Stimulated activated CD4-positive, alpha-beta T cell treated with anti-CD3 and anti-CD28 coated beads, TNF-alpha, amount 100 ng/mL, for 4 hours (primary cell): ENCODE measurements around the gene ERC2.

ENCODE experiments used
- DNase-seq, 3 experiments: peaks; one replicate each; pipeline ENCODE4 v3.0.0-alpha.2; 2020; ENCODE audit warnings: low read depth in 3 of 3

The ERC2 gene

GRCh38 chr3:56253941-56254665 is 214.2 kb downstream of the ERC2 start:
- no peak for DNase-seq

GRCh38 chr3:56251343-56251945 is 216.8 kb downstream of the ERC2 start:
- no peak for DNase-seq

GRCh38 chr3:56248021-56248420 is 220.2 kb downstream of the ERC2 start:
- no peak for DNase-seq

GRCh38 chr3:56238299-56238698 is 230.0 kb downstream of the ERC2 start:
- DNase-seq = no peak

- DNase-seq = no peak
These were observed 234.5 kb downstream of the ERC2 start for GRCh38 chr3:56233742-56234141.

- DNase-seq = no peak
These were observed 239.0 kb downstream of the ERC2 start for GRCh38 chr3:56229311-56229710.

- DNase-seq = no peak
These were observed 245.4 kb downstream of the ERC2 start for GRCh38 chr3:56222866-56223265.

GRCh38 chr3:56219894-56220805 is 248.1 kb downstream of the ERC2 start:
- no peak for DNase-seq

GRCh38 chr3:56209982-56210751 is 258.1 kb downstream of the ERC2 start:
- DNase-seq = no peak

GRCh38 chr3:56207922-56208321 is 260.3 kb downstream of the ERC2 start:
- no peak for DNase-seq

GRCh38 chr3:56205406-56205805 is 262.9 kb downstream of the ERC2 start:
- no peak for DNase-seq

- DNase-seq = no peak
These were observed 265.3 kb downstream of the ERC2 start for GRCh38 chr3:56202997-56203396.

- DNase-seq = no peak
These were observed 266.9 kb downstream of the ERC2 start for GRCh38 chr3:56201407-56201806.

GRCh38 chr3:56200251-56200650 is 268.0 kb downstream of the ERC2 start:
- DNase-seq = no peak

GRCh38 chr3:56197991-56198390 is 270.3 kb downstream of the ERC2 start:
- DNase-seq = no peak

- no peak for DNase-seq
These were observed 270.9 kb downstream of the ERC2 start for GRCh38 chr3:56197259-56197965.

GRCh38 chr3:56196700-56197099 is 271.6 kb downstream of the ERC2 start:
- no peak for DNase-seq

- no peak for DNase-seq
These were observed 274.7 kb downstream of the ERC2 start for GRCh38 chr3:56193519-56193918.

- no peak for DNase-seq
These were observed 276.3 kb downstream of the ERC2 start for GRCh38 chr3:56192001-56192400.

- no peak for DNase-seq
These were observed 277.4 kb downstream of the ERC2 start for GRCh38 chr3:56190771-56191305.

GRCh38 chr3:56190130-56190529 is 278.1 kb downstream of the ERC2 start:
- no peak for DNase-seq
